WTC11 (cell line): ENCODE data around the gene SLCO2A1. TPM values are rescaled to one million over a fixed set of nuclear protein-coding genes. Genes with fewer than 3 reads are reported as not detected.

Experiments used
- ATAC-seq: fragments of 200-7000 bp; cut with Tn5 transposase; 2 replicates; pipeline ENCODE4 v1.10.0; 2021; ENCODE audit warnings: mild to moderate bottlenecking, moderate library complexity
- CTCF ChIA-PET: fragments of 300-600 bp; sonication (Branson Sonifier 250); formaldehyde crosslinking; loops from one replicate; lab custom pipeline; 2021; ENCODE audit warnings: antibody characterized with exemption; lab: Charles Lee
- POLR2A ChIA-PET: fragments of 350-600 bp; sonication (Branson Sonifier 250); formaldehyde crosslinking; loops from one replicate; lab custom pipeline; 2021; ENCODE audit warnings: antibody characterized with exemption; lab: Charles Lee
- DNase-seq: peaks from one replicate; pipeline ENCODE4 v3.0.0; 2021; ENCODE audit warnings: low spot score
- H3K27ac Mint-ChIP-seq: 2 replicates; pipeline ENCODE4 v1.8.0; 2021; ENCODE audit warnings: mixed read lengths
- H3K27me3 Mint-ChIP-seq: 2 replicates; pipeline ENCODE4 v1.8.0; 2021; ENCODE audit warnings: low read depth, mild to moderate bottlenecking, moderate library complexity, mixed read lengths
- H3K36me3 Mint-ChIP-seq: 2 replicates; pipeline ENCODE4 v1.8.0; 2021; ENCODE audit warnings: mixed read lengths
- H3K4me1 Mint-ChIP-seq: 2 replicates; pipeline ENCODE4 v1.8.0; 2022; ENCODE audit warnings: mixed read lengths
- H3K4me3 Mint-ChIP-seq: 2 replicates; pipeline ENCODE4 v1.8.0; 2021; ENCODE audit warnings: mild to moderate bottlenecking, moderate library complexity, mixed read lengths
- H3K9me3 Mint-ChIP-seq: 2 replicates; pipeline ENCODE4 v1.8.0; 2021; ENCODE audit warnings: mixed read lengths
- AFF4 ChIP-seq: sonication (generic); formaldehyde crosslinking; IDR thresholded peaks from 2 replicates; pipeline ENCODE4 v1.8.1; 2023; ENCODE audit warnings: mild to moderate bottlenecking, missing genetic modification reagents, borderline replicate concordance
- ATF1 ChIP-seq: sonication (generic); formaldehyde crosslinking; IDR thresholded peaks from 2 replicates; pipeline ENCODE4 v1.8.1; 2023; ENCODE audit warnings: mild to moderate bottlenecking, moderate library complexity, missing genetic modification reagents
- CTCF ChIP-seq: fragments of 200-600 bp; IDR thresholded peaks from 2 replicates; pipeline ENCODE4 v1.8.0; 2022; ENCODE audit warnings: antibody characterized with exemption
- FOXP1 ChIP-seq: sonication (generic); formaldehyde crosslinking; IDR thresholded peaks from 2 replicates; pipeline ENCODE4 v1.8.0; 2022; ENCODE audit warnings: missing genetic modification reagents, mild to moderate bottlenecking, moderate library complexity, borderline replicate concordance
- JUN ChIP-seq: sonication (generic); formaldehyde crosslinking; IDR thresholded peaks from 2 replicates; pipeline ENCODE4 v1.8.0; 2023; ENCODE audit warnings: mild to moderate bottlenecking, missing genetic modification reagents
- NFYB ChIP-seq: sonication (generic); formaldehyde crosslinking; conservative IDR thresholded peaks from 2 replicates; pipeline ENCODE4 v1.8.0; 2022; ENCODE audit warnings: low read depth, missing genetic modification reagents
- PRRX2 ChIP-seq: fragments of 250-450 bp; sonication (Bioruptor Pico); IDR thresholded peaks from 2 replicates; pipeline ENCODE4 v1.8.0; 2021; ENCODE audit warnings: mild to moderate bottlenecking
- ZNF121 ChIP-seq: sonication (generic); formaldehyde crosslinking; IDR thresholded peaks from 2 replicates; pipeline ENCODE4 v1.8.0; 2023; ENCODE audit warnings: missing genetic modification reagents
- ZNF281 ChIP-seq: sonication (generic); formaldehyde crosslinking; IDR thresholded peaks from 2 replicates; pipeline ENCODE4 v1.8.0; 2023; ENCODE audit warnings: mild to moderate bottlenecking, missing genetic modification reagents
- ZNF532 ChIP-seq: fragments of 250-450 bp; sonication (Bioruptor Pico); IDR thresholded peaks from 2 replicates; pipeline ENCODE4 v1.9.0; 2021; ENCODE audit warnings: mild to moderate bottlenecking, borderline replicate concordance
- total RNA-seq: library from RNA; stranded (reverse); gene quantifications from 3 replicates; pipeline ENCODE4 v1.2.3, GENCODE V29; 2021
- TF ChIP-seq, protein P1 (sequence below): sonication (generic); formaldehyde crosslinking; IDR thresholded peaks from 2 replicates; pipeline ENCODE4 v1.8.1; 2023; ENCODE audit warnings: mild to moderate bottlenecking, missing genetic modification reagents, moderate library complexity
- TF ChIP-seq, protein P2 (sequence below): fragments of 250-450 bp; sonication (Bioruptor Pico); IDR thresholded peaks from 2 replicates; pipeline ENCODE4 v1.8.0; 2021; ENCODE audit warnings: mild to moderate bottlenecking

Gene SLCO2A1
- total RNA-seq, 1 experiment from 2014 or later = 3.3 TPM

- TF ChIP-seq JUN = no peak
These were observed 84.9 kb downstream of the SLCO2A1 start (continued) for GRCh38 chr3:133944641-133945380.

- CTCF ChIA-PET = interaction anchor here (2.2 kb wide), 1 partner anchor 21 kb away, joined by 8 read pairs; no protein-coding TSS in a partner anchor
- no peak for ATAC-seq
These were observed 85.5 kb downstream of the SLCO2A1 start for GRCh38 chr3:133944181-133944580.

More at GRCh38 chr3:133944181-133944580, 85.5 kb downstream of the SLCO2A1 start:
- peaks cover 4% of the 10 kb centered on the region; the same call in 1 of the 2 replicates for H3K27me3 Mint-ChIP-seq
- peaks cover 23% of the 10 kb centered on the region for H3K4me1 Mint-ChIP-seq
- DNase-seq = no peak
- H3K9me3 Mint-ChIP-seq = no peaks in the 10 kb centered on the region
- POLR2A ChIA-PET = no interaction called here
- H3K4me3 Mint-ChIP-seq = no peak overlapping the region
- TF ChIP-seq FOXP1 (no peak), ZNF121 (CRISPR knock-in tag) (no peak), ATF1 (no peak), CTCF (no peak), ZNF281 (CRISPR knock-in tag) (no peak), JUN (no peak), ZNF532 (CRISPR knock-in tag) (no peak), NFYB (CRISPR knock-in tag) (no peak), AFF4 (no peak), PRRX2 (CRISPR knock-in tag) (no peak)
- TF ChIP-seq, protein P1, sequence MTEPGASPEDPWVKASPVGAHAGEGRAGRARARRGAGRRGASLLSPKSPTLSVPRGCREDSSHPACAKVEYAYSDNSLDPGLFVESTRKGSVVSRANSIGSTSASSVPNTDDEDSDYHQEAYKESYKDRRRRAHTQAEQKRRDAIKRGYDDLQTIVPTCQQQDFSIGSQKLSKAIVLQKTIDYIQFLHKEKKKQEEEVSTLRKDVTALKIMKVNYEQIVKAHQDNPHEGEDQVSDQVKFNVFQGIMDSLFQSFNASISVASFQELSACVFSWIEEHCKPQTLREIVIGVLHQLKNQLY (CRISPR knock-in tag) = no peak
- TF ChIP-seq, protein P2, sequence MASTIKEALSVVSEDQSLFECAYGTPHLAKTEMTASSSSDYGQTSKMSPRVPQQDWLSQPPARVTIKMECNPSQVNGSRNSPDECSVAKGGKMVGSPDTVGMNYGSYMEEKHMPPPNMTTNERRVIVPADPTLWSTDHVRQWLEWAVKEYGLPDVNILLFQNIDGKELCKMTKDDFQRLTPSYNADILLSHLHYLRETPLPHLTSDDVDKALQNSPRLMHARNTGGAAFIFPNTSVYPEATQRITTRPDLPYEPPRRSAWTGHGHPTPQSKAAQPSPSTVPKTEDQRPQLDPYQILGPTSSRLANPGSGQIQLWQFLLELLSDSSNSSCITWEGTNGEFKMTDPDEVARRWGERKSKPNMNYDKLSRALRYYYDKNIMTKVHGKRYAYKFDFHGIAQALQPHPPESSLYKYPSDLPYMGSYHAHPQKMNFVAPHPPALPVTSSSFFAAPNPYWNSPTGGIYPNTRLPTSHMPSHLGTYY = no peak
- H3K27ac Mint-ChIP-seq = no peak overlapping the region
- H3K36me3 Mint-ChIP-seq = no peaks in the 10 kb centered on the region
